Measurements from ENCODE around the gene HEMK1. TPM values are rescaled to one million over a fixed set of nuclear protein-coding genes. Genes with fewer than 3 reads are reported as not detected.

Gene HEMK1
- total RNA-seq, 1 donor from 2014 or later = 16.8 TPM

- DNase-seq (ENCODE audit: low spot score) (no peak), ATAC-seq (no peak)
These were observed 61.1 kb downstream of the HEMK1 start for GRCh38 chr3:50630394-50630793.

- ATAC-seq = no peak
These were observed 61.6 kb downstream of the HEMK1 start for GRCh38 chr3:50630877-50631276.

GRCh38 chr3:50632450-50632849 lies 63.1 kb downstream of the HEMK1 start:
- ATAC-seq (no peak), DNase-seq (ENCODE audit: low spot score) (no peak)

More at GRCh38 chr3:50630877-50631276, 61.6 kb downstream of the HEMK1 start:
- DNase-seq (ENCODE audit: low spot score) = no peak

- ATAC-seq (no peak), DNase-seq (ENCODE audit: low spot score) (no peak)
These were observed 64.0 kb downstream of the HEMK1 start for GRCh38 chr3:50633230-50633790.

- ATAC-seq (no peak), DNase-seq (ENCODE audit: low spot score) (no peak)
These were observed 65.7 kb downstream of the HEMK1 start for GRCh38 chr3:50635066-50635465.

GRCh38 chr3:50637011-50637410 lies 67.7 kb downstream of the HEMK1 start:
- DNase-seq (ENCODE audit: low spot score) (no peak), ATAC-seq (no peak)

GRCh38 chr3:50637945-50638344 lies 68.6 kb downstream of the HEMK1 start:
- no peak for DNase-seq (ENCODE audit: low spot score)
- no peak for ATAC-seq

- DNase-seq (ENCODE audit: low spot score) (no peak), ATAC-seq (no peak)
These were observed 69.8 kb downstream of the HEMK1 start for GRCh38 chr3:50639055-50639494.

GRCh38 chr3:50642382-50642781 lies 73.1 kb downstream of the HEMK1 start:
- ATAC-seq (no peak), DNase-seq (ENCODE audit: low spot score) (no peak)

GRCh38 chr3:50644561-50644960 lies 75.2 kb downstream of the HEMK1 start:
- no peak for DNase-seq (ENCODE audit: low spot score)
- ATAC-seq = no peak

GRCh38 chr3:50645378-50645777 lies 76.1 kb downstream of the HEMK1 start:
- no peak for DNase-seq (ENCODE audit: low spot score)
- no peak for ATAC-seq

Other genes with a start within 250 kb of the HEMK1 start
- gene HYAL2, start 246.8 kb upstream of the HEMK1 start, total RNA-seq = 21.6 TPM
- 15.0 TPM for gene TUSC2, start 241.3 kb upstream of the HEMK1 start, total RNA-seq
- gene RASSF1, start 228.7 kb upstream of the HEMK1 start, total RNA-seq = 6.4 TPM
- 1.7 TPM for gene ZMYND10, start 223.8 kb upstream of the HEMK1 start, total RNA-seq
- 15.6 TPM for gene NPRL2, start 218.7 kb upstream of the HEMK1 start, total RNA-seq
- 17.9 TPM for gene CYB561D2, start 218.7 kb upstream of the HEMK1 start, total RNA-seq
- 18.7 TPM for gene TMEM115, start 210.0 kb upstream of the HEMK1 start, total RNA-seq
- 0.50 TPM for gene CACNA2D2, start 65.9 kb upstream of the HEMK1 start, total RNA-seq
- gene C3orf18, start 1.8 kb upstream of the HEMK1 start, total RNA-seq = 3.0 TPM
- 8.5 TPM for gene CISH, start 42.3 kb downstream of the HEMK1 start, total RNA-seq
- 16.1 TPM for gene MAPKAPK3, start 47.6 kb downstream of the HEMK1 start, total RNA-seq
- gene DOCK3, start 105.4 kb downstream of the HEMK1 start, total RNA-seq = not detected